H1 (cell line): ENCODE measurements around the gene TNFRSF18. TPM values are rescaled to one million over a fixed set of nuclear protein-coding genes. Genes with fewer than 3 reads are reported as not detected.
A peak's percentile ranks its signal among the peaks of the same experiment; 100 is the strongest.

Experiments
- CTCF ChIA-PET: fragments of 300-600 bp; sonication (Branson Sonifier 250); formaldehyde crosslinking; loops from one replicate; lab custom pipeline; 2021; ENCODE audit not compliant: partially characterized antibody; lab: Charles Lee
- POLR2A ChIA-PET: fragments of 300-600 bp; sonication (Branson Sonifier 250); formaldehyde crosslinking; loops from one replicate; lab custom pipeline; 2021; ENCODE audit warnings: inconsistent platforms; ENCODE audit not compliant: partially characterized antibody; lab: Charles Lee
- DNase-seq, 2 experiments: peaks; one replicate each; pipeline versions ENCODE4 v3.0.0 to v3.0.0-alpha.2; 2010 to 2022; ENCODE audit warnings: low spot score in 2 of 2, low read depth in 1 of 2, mixed read lengths in 1 of 2
- FAIRE-seq: peaks from 2 replicates; lab custom pipeline; 2011; peaks lifted over from hg19 to GRCh38; lab: Jason Lieb, UNC
- H2AFZ ChIP-seq: 2 replicates; pipeline ENCODE4 v1.8.1; 2012; ENCODE audit warnings: low read length, inconsistent platforms
- H2AK5ac ChIP-seq: 2 replicates; pipeline ENCODE4 v1.6.1; 2013; ENCODE audit warnings: low read depth, low read length
- H2BK120ac ChIP-seq: replicated peaks from 2 replicates; pipeline ENCODE3; 2013; ENCODE audit warnings: low read depth, low read length, inconsistent platforms
- H2BK12ac ChIP-seq: 2 replicates; pipeline ENCODE4 v1.6.1; 2013; ENCODE audit warnings: low read depth, low read length
- H2BK15ac ChIP-seq: 2 replicates; pipeline ENCODE4 v1.6.1; 2013; ENCODE audit warnings: low read length
- H2BK20ac ChIP-seq: 2 replicates; pipeline ENCODE4 v1.6.1; 2013; ENCODE audit warnings: low read length
- H2BK5ac ChIP-seq: 2 replicates; pipeline ENCODE4 v1.6.1; 2013; ENCODE audit warnings: low read depth, low read length
- H3K14ac ChIP-seq: 2 replicates; pipeline ENCODE4 v1.6.1; 2013; ENCODE audit warnings: inconsistent platforms; ENCODE audit not compliant: insufficient read length
- H3K18ac ChIP-seq: 2 replicates; pipeline ENCODE4 v1.6.1; 2013; ENCODE audit warnings: low read length; ENCODE audit errors: extremely low read depth
- H3K23ac ChIP-seq: 2 replicates; pipeline ENCODE4 v1.6.1; 2013; ENCODE audit warnings: inconsistent platforms; ENCODE audit not compliant: insufficient read length
- H3K23me2 ChIP-seq: 2 replicates; pipeline ENCODE4 v1.6.1; 2013; ENCODE audit warnings: low read depth, low read length
- H3K27ac ChIP-seq: 2 replicates; pipeline ENCODE4 v1.6.1; 2011; ENCODE audit warnings: low read depth, low read length, inconsistent platforms
- H3K27me3 ChIP-seq, 4 experiments: replicated peaks in 1 of 4; 1 replicate in 1 of 4; 2 replicates in 3 of 4; pipeline versions ENCODE4 v1.6.1 to v1.8.1; 2011 to 2013; ENCODE audit warnings: low read length in 3 of 4, mild to moderate bottlenecking in 3 of 4, inconsistent platforms in 2 of 4, mixed read lengths in 2 of 4, moderate library complexity in 1 of 4; ENCODE audit not compliant: control insufficient read depth in 3 of 4, insufficient read depth in 3 of 4; ENCODE audit errors: extremely low read depth in 1 of 4
- H3K36me3 ChIP-seq, 4 experiments: 2 replicates each; pipeline versions ENCODE4 v1.6.1 to v1.8.1; 2011 to 2013; ENCODE audit warnings: mild to moderate bottlenecking in 4 of 4, low read length in 3 of 4, moderate library complexity in 2 of 4, control low read depth in 1 of 4, inconsistent platforms in 1 of 4; ENCODE audit not compliant: insufficient read depth in 4 of 4, control insufficient read depth in 2 of 4
- H3K4ac ChIP-seq: replicated peaks from 2 replicates; pipeline ENCODE3; 2013; ENCODE audit warnings: low read length, low read depth, mixed read lengths, inconsistent platforms; ENCODE audit not compliant: insufficient read length
- H3K4me1 ChIP-seq, 4 experiments: replicated peaks in 1 of 4; 1 replicate in 1 of 4; 2 replicates in 3 of 4; pipeline versions ENCODE4 v1.6.1 to v1.8.1; 2011 to 2013; ENCODE audit warnings: low read length in 3 of 4, inconsistent platforms in 2 of 4, mixed read lengths in 1 of 4; ENCODE audit not compliant: insufficient read depth in 4 of 4, control insufficient read depth in 3 of 4
- H3K4me2 ChIP-seq, 2 experiments: 2 replicates each; pipeline versions ENCODE4 v1.6.1 to v1.8.1; 2011 to 2013; ENCODE audit warnings: low read depth in 2 of 2, low read length in 2 of 2, control low read depth in 1 of 2, inconsistent platforms in 1 of 2, mild to moderate bottlenecking in 1 of 2; ENCODE audit not compliant: insufficient read depth in 1 of 2
- H3K4me3 ChIP-seq, 4 experiments: fragments of 200-600, 300-600 bp in 1 of 4; sonication (generic), shearing (Covaris generic), sonication (Bioruptor Twin) in 1 of 4; 2 replicates each; pipeline versions ENCODE4 v1.5.1 to v1.8.1; 2011 to 2016; ENCODE audit warnings: low read length in 4 of 4, low read depth in 3 of 4, control low read depth in 2 of 4, inconsistent platforms in 2 of 4, mild to moderate bottlenecking in 2 of 4, mixed read lengths in 1 of 4, moderate library complexity in 1 of 4; ENCODE audit not compliant: insufficient read depth in 2 of 4; ENCODE audit errors: extremely low read depth in 1 of 4
- H3K56ac ChIP-seq: replicated peaks from 2 replicates; pipeline ENCODE3; 2013; ENCODE audit warnings: low read depth, mild to moderate bottlenecking, mixed read lengths, low read length, inconsistent platforms; ENCODE audit not compliant: insufficient read length
- H3K79me1 ChIP-seq: 2 replicates; pipeline ENCODE4 v1.6.1; 2013; ENCODE audit warnings: low read depth, low read length, control low read depth
- H3K79me2 ChIP-seq, 2 experiments: 2 replicates each; pipeline versions ENCODE4 v1.6.1 to v1.8.1; 2012 to 2013; ENCODE audit warnings: low read length in 2 of 2, mild to moderate bottlenecking in 2 of 2, inconsistent platforms in 1 of 2; ENCODE audit not compliant: insufficient read depth in 2 of 2, control insufficient read depth in 1 of 2
- H3K9ac ChIP-seq, 4 experiments: replicated peaks in 1 of 4; 1 replicate in 1 of 4; 2 replicates in 3 of 4; pipeline versions ENCODE4 v1.6.1 to v1.8.1; 2011 to 2013; ENCODE audit warnings: low read depth in 3 of 4, low read length in 3 of 4, control low read depth in 2 of 4, mild to moderate bottlenecking in 2 of 4, moderate library complexity in 2 of 4, inconsistent platforms in 1 of 4; ENCODE audit errors: extremely low read depth in 1 of 4
- H3K9me3 ChIP-seq, 2 experiments: 2 replicates each; pipeline versions ENCODE4 v1.6.1 to v1.8.1; 2012 to 2013; ENCODE audit warnings: mild to moderate bottlenecking in 2 of 2, moderate library complexity in 2 of 2, control low read depth in 1 of 2, inconsistent platforms in 1 of 2, low read depth in 1 of 2, low read length in 1 of 2, mixed read lengths in 1 of 2; ENCODE audit not compliant: insufficient read depth in 2 of 2
- H4K20me1 ChIP-seq, 2 experiments: replicated peaks in 1 of 2; 2 replicates each; pipeline versions ENCODE3 to v1.8.1; 2011 to 2013; ENCODE audit warnings: inconsistent platforms in 2 of 2, low read length in 2 of 2, mild to moderate bottlenecking in 1 of 2; ENCODE audit not compliant: insufficient read depth in 2 of 2, control insufficient read depth in 1 of 2
- H4K5ac ChIP-seq: 2 replicates; pipeline ENCODE4 v1.6.1; 2013; ENCODE audit warnings: low read length, low read depth, mixed read lengths, inconsistent platforms; ENCODE audit not compliant: insufficient read length
- H4K8ac ChIP-seq: 2 replicates; pipeline ENCODE4 v1.8.0; 2013; ENCODE audit warnings: mild to moderate bottlenecking, moderate library complexity, low read length, inconsistent platforms; ENCODE audit not compliant: insufficient read depth; ENCODE audit errors: extremely low read depth
- H4K91ac ChIP-seq: replicated peaks from 2 replicates; pipeline ENCODE3; 2013; ENCODE audit warnings: low read length, mixed read lengths, inconsistent platforms; ENCODE audit not compliant: insufficient read length
- RAD21 ChIP-seq, 2 experiments: IDR thresholded peaks in 1 of 2; conservative IDR thresholded peaks in 1 of 2; 2 replicates each; pipeline ENCODE4 v1.6.1; 2011; ENCODE audit warnings: low read depth in 2 of 2, low read length in 2 of 2, improper control_type of control experiment in 1 of 2, inconsistent platforms in 1 of 2, mild to moderate bottlenecking in 1 of 2, moderate library complexity in 1 of 2
- SIN3A ChIP-seq, 2 experiments: IDR thresholded peaks in 1 of 2; conservative IDR thresholded peaks in 1 of 2; 2 replicates each; pipeline ENCODE4 v1.6.1; 2011 to 2012; ENCODE audit warnings: low read length in 2 of 2, improper control_type of control experiment in 1 of 2, low read depth in 1 of 2, mild to moderate bottlenecking in 1 of 2
- SP4 ChIP-seq: IDR thresholded peaks from 2 replicates; pipeline ENCODE4 v1.6.1; 2012; ENCODE audit warnings: low read length, inconsistent platforms
- TBP ChIP-seq: IDR thresholded peaks from 2 replicates; pipeline ENCODE4 v1.6.1; 2011; ENCODE audit warnings: low read depth, low read length, improper control_type of control experiment
- WGBS, 2 experiments: shearing (Covaris generic) in 1 of 2; methylation state at CpG; one replicate each; pipeline versions ENCODE4 v1.1.6 to v1.1.7; 2013 to 2015; ENCODE audit warnings: low lambda C conversion rate in 2 of 2, mixed read lengths in 2 of 2, inconsistent platforms in 1 of 2, low coverage in 1 of 2, missing lambda C conversion rate in 1 of 2; ENCODE audit not compliant: insufficient replicate concordance in 2 of 2, insufficient coverage in 1 of 2, insufficient read length in 1 of 2; ENCODE audit errors: extremely low coverage in 1 of 2, missing lambda C conversion rate in 1 of 2; 5-methylcytosine and 5-hydroxymethylcytosine counted together
- polyA plus RNA-seq, 7 experiments: library from polyadenylated mRNA; depleted of rRNA in 3 of 7; stranded (reverse) in 5 of 7; unstranded in 2 of 7; fragments of >200 nt in 5 of 7; fragments of 200-250 nt in 2 of 7; gene quantifications; 1 replicate in 5 of 7; 2 replicates in 1 of 7; 4 replicates in 1 of 7; pipeline versions ENCODE4 v1.2.1 to v1.2.3, GENCODE V29; 2011 to 2013; ENCODE audit warnings: missing spikeins in 2 of 7, mixed read lengths in 2 of 7
- total RNA-seq: library from RNA; stranded (reverse); fragmentation: NEBNext Ultra II Directional; extraction: Animal tissue kit (Norgen Biotek cat#: 25700); gene quantifications from 2 replicates; pipeline ENCODE4 v1.2.1, GENCODE V29; 2021
- TF ChIP-seq, protein P1 (sequence below), 3 experiments: IDR thresholded peaks; 1 replicate in 2 of 3; 2 replicates in 1 of 3; pipeline versions ENCODE4 v1.5.1 to v1.6.1; 2011; ENCODE audit warnings: low read length in 3 of 3, mild to moderate bottlenecking in 3 of 3, inconsistent platforms in 2 of 3, low read depth in 1 of 3, moderate library complexity in 1 of 3; ENCODE audit not compliant: insufficient read depth in 1 of 3; ENCODE audit errors: control extremely low read depth in 1 of 3
- TF ChIP-seq, protein P2 (sequence below): IDR thresholded peaks from 2 replicates; pipeline ENCODE4 v1.6.1; 2012; ENCODE audit warnings: inconsistent platforms

Gene TNFRSF18
- total and polyA plus RNA-seq, 2 of the 8 experiments (the other 6 are each of a cell fraction or from before 2014, with no cell fraction given), result 1.5 to 2.5 TPM

DNA sequence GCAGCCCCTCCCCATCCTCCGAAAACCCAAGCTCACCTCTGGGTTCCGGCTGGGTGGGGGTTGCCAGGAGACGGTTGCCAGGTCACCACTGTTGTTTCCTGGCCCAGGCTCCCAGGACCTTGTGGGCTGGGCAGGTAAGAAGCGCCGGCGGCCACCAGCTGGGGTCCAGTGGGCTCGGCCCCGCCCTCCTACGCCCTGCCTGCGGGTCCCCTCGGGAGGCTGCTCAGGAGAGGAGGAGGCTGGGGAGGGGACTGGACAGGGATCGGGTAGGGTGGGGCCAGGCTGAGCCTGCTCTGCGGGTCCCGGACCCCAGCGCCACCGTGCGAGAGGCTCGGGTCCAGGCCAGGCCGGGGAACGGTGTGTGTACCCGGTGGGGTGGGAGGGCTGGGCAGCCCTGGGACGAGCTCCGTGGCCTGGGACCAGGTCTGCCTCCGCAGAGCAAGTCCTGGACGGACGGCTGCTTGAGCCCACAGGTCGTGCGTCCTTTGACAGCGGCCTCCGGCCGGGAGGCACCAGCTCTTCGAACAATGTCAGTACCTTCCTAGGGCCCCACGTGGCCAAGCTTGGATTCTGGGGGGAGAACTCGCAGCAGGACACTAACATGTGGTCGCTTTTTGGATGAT, 32.5 kb downstream of the TNFRSF18 start, which contains the start of gene TTLL10:
TTLL10 (plus strand) TSS at position 88 of the 623 bp plus-strand sequence. CDS start 5,336 bp downstream, outside the sequence.
- ChIA-PET CTCF (interaction anchor here (0.8 to 2.0 kb wide), 9 partner anchors 9 to 156 kb away, joined by 3 to 8 read pairs (median 4); no protein-coding TSS in a partner anchor), POLR2A (interaction anchor here (0.6 to 2.5 kb wide), 5 partner anchors 10 to 358 kb away, joined by 3 to 15 read pairs (median 3); no protein-coding TSS in a partner anchor)
- H4K91ac ChIP-seq, result peak within 1 kb of the TSS; percentile 55
- H3K4me1 ChIP-seq, result peaks cover 4 to 28% (median 20%) of the 10 kb centered on the region in 4 experiments
- peak within 1 kb of the TSS in 3 of 4 experiments; percentile 3 to 50 (median 4); a peak in 4 of 8 replicates for H3K4me3 ChIP-seq
- peaks cover 0 to 10% (median 6%) of the 10 kb centered on the region in 4 experiments; a peak in 4 of 7 replicates for H3K27me3 ChIP-seq
- no peak within 1 kb of the TSS for H2BK20ac ChIP-seq
- H3K18ac ChIP-seq, result peak within 1 kb of the TSS; percentile 60; the same call in 1 of the 2 replicates
- peaks cover 4 to 5% of the 10 kb centered on the region in 2 experiments; a peak in 1 of 4 replicates for H3K9me3 ChIP-seq
- peak within 1 kb of the TSS; percentile 94 for H3K4ac ChIP-seq
- no peak within 1 kb of the TSS for H2BK120ac ChIP-seq
- no peak within 1 kb of the TSS for H2AFZ ChIP-seq
- peak within 1 kb of the TSS; percentile 60; the same call in 1 of the 2 replicates for H2BK12ac ChIP-seq
- no peaks in the 10 kb centered on the region for H3K79me2 ChIP-seq
- H3K56ac ChIP-seq, result no peak within 1 kb of the TSS
- H2BK15ac ChIP-seq, result peak within 1 kb of the TSS; percentile 81; the same call in 1 of the 2 replicates
- peaks cover 3% of the 10 kb centered on the region; the same call in 1 of the 2 replicates for H3K23me2 ChIP-seq
- no peak within 1 kb of the TSS for H4K5ac ChIP-seq
- 0 out of 2 replicates have a peak within 1 kb of the TSS, but pooled peaks have one; percentile 8 for H2BK5ac ChIP-seq
- H3K79me1 ChIP-seq, result no peaks in the 10 kb centered on the region
- H3K14ac ChIP-seq, result no peak within 1 kb of the TSS
- peak within 1 kb of the TSS; percentile 40 to 69; a peak in 3 of 4 replicates for H3K4me2 ChIP-seq
- no peaks in the 10 kb centered on the region for H3K36me3 ChIP-seq
- H4K20me1 ChIP-seq, result peaks cover 0 to 4% of the 10 kb centered on the region in 2 experiments
- DNase-seq (peak in 1 of 2 experiments; percentile 86), FAIRE-seq (no peak)
- no peak within 1 kb of the TSS; the same call in 1 of the 2 replicates for H2AK5ac ChIP-seq
- H3K9ac ChIP-seq, result 0 out of 7 replicates have a peak within 1 kb of the TSS, but pooled peaks of 1 of the 4 experiments have one; percentile 2
- no peak within 1 kb of the TSS for H3K27ac ChIP-seq
- H4K8ac ChIP-seq, result peak within 1 kb of the TSS; percentile 74; the same call in 1 of the 2 replicates
- no peak within 1 kb of the TSS for H3K23ac ChIP-seq
- 25% methylated on average over 21 of the region's 35 CpGs; no CpG with 5 or more reads in 1 of the 2 experiments for WGBS, 2 experiments
- TF ChIP-seq SP4 (no peak), SIN3A (conservative IDR thresholded peaks at IDR 0.05 in 1 of 2, IDR thresholded peaks at IDR 0.05 in 1 of 2; ENCODE audit: low read depth in 1 of 2, low read length in 2 of 2) (peak in 1 of 2 experiments; percentile 33; a peak in 1 of 4 replicates), RAD21 (IDR thresholded peaks at IDR 0.05 in 1 of 2, conservative IDR thresholded peaks at IDR 0.05 in 1 of 2; ENCODE audit: low read depth in 2 of 2, low read length in 2 of 2) (peak; percentile 15 to 29), TBP (0 out of 2 replicates have a peak, but pooled peaks have one; percentile 22)
- TF ChIP-seq, protein P1, sequence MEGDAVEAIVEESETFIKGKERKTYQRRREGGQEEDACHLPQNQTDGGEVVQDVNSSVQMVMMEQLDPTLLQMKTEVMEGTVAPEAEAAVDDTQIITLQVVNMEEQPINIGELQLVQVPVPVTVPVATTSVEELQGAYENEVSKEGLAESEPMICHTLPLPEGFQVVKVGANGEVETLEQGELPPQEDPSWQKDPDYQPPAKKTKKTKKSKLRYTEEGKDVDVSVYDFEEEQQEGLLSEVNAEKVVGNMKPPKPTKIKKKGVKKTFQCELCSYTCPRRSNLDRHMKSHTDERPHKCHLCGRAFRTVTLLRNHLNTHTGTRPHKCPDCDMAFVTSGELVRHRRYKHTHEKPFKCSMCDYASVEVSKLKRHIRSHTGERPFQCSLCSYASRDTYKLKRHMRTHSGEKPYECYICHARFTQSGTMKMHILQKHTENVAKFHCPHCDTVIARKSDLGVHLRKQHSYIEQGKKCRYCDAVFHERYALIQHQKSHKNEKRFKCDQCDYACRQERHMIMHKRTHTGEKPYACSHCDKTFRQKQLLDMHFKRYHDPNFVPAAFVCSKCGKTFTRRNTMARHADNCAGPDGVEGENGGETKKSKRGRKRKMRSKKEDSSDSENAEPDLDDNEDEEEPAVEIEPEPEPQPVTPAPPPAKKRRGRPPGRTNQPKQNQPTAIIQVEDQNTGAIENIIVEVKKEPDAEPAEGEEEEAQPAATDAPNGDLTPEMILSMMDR (IDR thresholded peaks at IDR 0.05; ENCODE audit: control extremely low read depth in 1 of 3, insufficient read depth in 1 of 3, low read depth in 1 of 3, low read length in 3 of 3), result peak in 1 of 3 experiments; percentile 15; a peak in 1 of 4 replicates
- TF ChIP-seq, protein P2, sequence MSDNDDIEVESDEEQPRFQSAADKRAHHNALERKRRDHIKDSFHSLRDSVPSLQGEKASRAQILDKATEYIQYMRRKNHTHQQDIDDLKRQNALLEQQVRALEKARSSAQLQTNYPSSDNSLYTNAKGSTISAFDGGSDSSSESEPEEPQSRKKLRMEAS, result peak; percentile 60; the same call in 1 of the 2 replicates
